ENCODE results near the gene PTDSS2. TPM values are rescaled to one million over a fixed set of nuclear protein-coding genes. Genes with fewer than 3 reads are reported as not detected.

Gene PTDSS2
- total and polyA plus RNA-seq, 2 donors (not counting 1 experiment from before 2014, with no cell fraction given), result 22.1 to 29.0 TPM

DNA sequence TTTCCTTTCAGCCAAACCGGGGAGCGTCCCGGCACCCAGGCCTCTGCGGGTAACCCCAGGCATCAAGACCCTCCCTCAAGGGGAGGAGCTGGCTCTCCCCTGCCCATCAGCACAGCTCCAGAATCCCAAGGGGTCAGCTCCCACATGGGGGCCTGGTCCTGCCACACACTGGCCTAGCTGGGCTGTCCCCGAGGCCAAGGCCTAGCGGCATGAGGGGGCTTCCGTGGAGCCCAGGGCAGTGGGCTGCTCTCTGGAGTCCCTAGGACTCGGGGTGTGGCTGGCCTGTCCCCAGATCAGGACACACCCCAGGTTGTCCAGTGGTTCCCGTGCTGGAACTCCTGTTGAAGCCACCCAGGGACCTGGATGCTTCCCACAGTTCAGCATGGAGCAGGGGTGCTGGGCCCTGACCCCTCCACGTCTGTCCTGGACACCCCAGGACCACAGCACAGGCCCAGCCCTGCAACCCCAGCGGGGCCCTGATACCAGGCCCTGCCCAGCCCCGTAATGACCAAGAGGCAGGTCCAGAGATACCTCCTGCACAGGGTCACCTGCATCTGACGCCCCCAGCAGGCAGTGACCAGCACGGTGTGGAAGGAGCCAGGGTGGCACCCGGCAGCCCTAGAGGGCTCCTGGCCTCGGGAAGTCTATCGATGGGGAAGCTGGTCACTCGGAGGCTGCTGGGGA is 79.8 kb downstream of the PTDSS2 start:
- WGBS (ENCODE audit: insufficient coverage), result 96% methylated on average over 18 of the region's 18 CpGs
- Histone ChIP-seq H3K4me1 (ENCODE audit: control insufficient read depth in 2 of 2, insufficient read depth in 2 of 2, low read length in 2 of 2) (peaks cover 5 to 10% of the 10 kb centered on the region in 2 donors), H3K4me3 (ENCODE audit: control extremely low read depth in 1 of 5, extremely low read depth in 1 of 5, insufficient read depth in 1 of 5, low read depth in 2 of 5, low read length in 4 of 5) (no peak overlapping the region), H3K9ac (ENCODE audit: low read length) (no peak overlapping the region), H3K4me2 (replicated peaks; ENCODE audit: low read depth, low read length, poor library complexity, severe bottlenecking) (no peak overlapping the region), H3K27ac (ENCODE audit: low read length in 2 of 2) (no peak overlapping the region), H3K27me3 (replicated peaks in 1 of 4; ENCODE audit: control extremely low read depth in 1 of 4, control insufficient read depth in 3 of 4, insufficient read depth in 4 of 4, low read length in 3 of 4) (no peaks in the 10 kb centered on the region), H4K20me1 (ENCODE audit: control insufficient read depth, insufficient read depth, low read length, poor library complexity, severe bottlenecking) (peaks cover 36% of the 10 kb centered on the region), H3K79me2 (ENCODE audit: control insufficient read depth, insufficient read depth, low read length) (peaks cover 14% of the 10 kb centered on the region), H3K9me3 (ENCODE audit: control extremely low read depth in 1 of 3, control insufficient read depth in 2 of 3, insufficient read depth in 1 of 3, low read length in 2 of 3) (no peaks in the 10 kb centered on the region), H2AFZ (ENCODE audit: insufficient read depth, low read depth, low read length, poor library complexity, severe bottlenecking) (no peak overlapping the region), H3K36me3 (replicated peaks in 1 of 2; ENCODE audit: control extremely low read depth in 1 of 2, control insufficient read depth in 1 of 2, extremely low read depth in 1 of 2, insufficient read depth in 2 of 2, low read length in 1 of 2) (peaks cover 0 to 25% of the 10 kb centered on the region in 2 experiments)
- ChIA-PET POLR2A (no interaction called here), CTCF (interaction anchor here (1.0 kb wide), 1 partner anchor 11 kb away, joined by 3 read pairs; no protein-coding TSS in a partner anchor)
- no peak overlapping the region for H3K4me3 Mint-ChIP-seq
- no peaks in the 10 kb centered on the region for H3K27me3 Mint-ChIP-seq
- TF ChIP-seq, protein P1, sequence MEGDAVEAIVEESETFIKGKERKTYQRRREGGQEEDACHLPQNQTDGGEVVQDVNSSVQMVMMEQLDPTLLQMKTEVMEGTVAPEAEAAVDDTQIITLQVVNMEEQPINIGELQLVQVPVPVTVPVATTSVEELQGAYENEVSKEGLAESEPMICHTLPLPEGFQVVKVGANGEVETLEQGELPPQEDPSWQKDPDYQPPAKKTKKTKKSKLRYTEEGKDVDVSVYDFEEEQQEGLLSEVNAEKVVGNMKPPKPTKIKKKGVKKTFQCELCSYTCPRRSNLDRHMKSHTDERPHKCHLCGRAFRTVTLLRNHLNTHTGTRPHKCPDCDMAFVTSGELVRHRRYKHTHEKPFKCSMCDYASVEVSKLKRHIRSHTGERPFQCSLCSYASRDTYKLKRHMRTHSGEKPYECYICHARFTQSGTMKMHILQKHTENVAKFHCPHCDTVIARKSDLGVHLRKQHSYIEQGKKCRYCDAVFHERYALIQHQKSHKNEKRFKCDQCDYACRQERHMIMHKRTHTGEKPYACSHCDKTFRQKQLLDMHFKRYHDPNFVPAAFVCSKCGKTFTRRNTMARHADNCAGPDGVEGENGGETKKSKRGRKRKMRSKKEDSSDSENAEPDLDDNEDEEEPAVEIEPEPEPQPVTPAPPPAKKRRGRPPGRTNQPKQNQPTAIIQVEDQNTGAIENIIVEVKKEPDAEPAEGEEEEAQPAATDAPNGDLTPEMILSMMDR (IDR thresholded peaks at IDR 0.05), result no peak
- no peak for TF ChIP-seq EZH2 (IDR thresholded peaks at IDR 0.05; ENCODE audit: borderline replicate concordance, insufficient read depth, low read depth, low read length, poor library complexity, severe bottlenecking)
- DNase-seq (peak; percentile 20), ATAC-seq (ENCODE audit: low read depth) (no peak)
- H3K9me3 Mint-ChIP-seq (ENCODE audit: insufficient read depth), result no peaks in the 10 kb centered on the region
- intact Hi-C loops (cut with micrococcal nuclease), result no loop called here
- no peak overlapping the region for H3K27ac Mint-ChIP-seq
- peaks cover 3% of the 10 kb centered on the region for H3K4me1 Mint-ChIP-seq

Measured in B cell (primary cell).